ENCODE measurements around the gene ZFP62.
"Not testable (repeated sequence)": the region's sequence is repeated elsewhere in the genome, so short reads cannot be mapped to it uniquely, and the experiment has no call there.

DNA sequence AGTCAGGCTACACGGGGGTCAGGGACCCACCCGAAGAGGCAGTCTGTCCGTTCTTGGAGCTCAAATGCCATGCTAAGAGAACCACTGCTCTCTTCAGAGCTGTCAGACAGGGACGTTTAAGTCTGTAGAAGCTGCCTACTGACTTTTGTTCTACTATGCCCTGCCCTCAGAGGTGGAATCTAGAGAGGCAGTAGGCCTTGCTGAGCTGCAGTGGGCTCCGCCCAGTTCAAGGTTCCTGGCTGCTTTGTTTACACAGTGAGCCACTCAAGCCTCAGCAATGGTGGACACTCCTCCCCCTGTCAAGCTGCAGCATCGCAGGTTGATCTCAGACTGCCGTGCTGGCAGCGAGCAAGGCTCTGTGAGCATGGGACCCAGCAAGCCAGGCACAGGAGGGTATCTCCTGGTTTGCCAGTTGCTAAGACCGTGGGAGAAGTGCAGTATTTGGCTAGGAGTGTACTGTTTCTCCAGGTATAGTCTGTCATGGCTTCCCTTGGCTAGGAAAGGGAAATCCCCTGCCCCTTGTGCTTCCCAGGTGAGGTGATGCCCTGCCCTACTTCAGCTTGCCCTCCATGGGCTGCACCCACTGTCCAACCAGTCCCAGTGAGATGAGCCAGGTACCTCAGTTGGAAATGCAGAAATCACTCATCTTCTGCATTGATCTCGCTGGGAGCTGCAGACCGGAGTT, 24.9 kb upstream of the ZFP62 start:
- not testable (repeated sequence) for TF ChIP-seq POLR2AphosphoS5 (IDR thresholded peaks at IDR 0.05); CTCF (IDR thresholded peaks at IDR 0.05); EP300 (IDR thresholded peaks at IDR 0.05); POLR2A (IDR thresholded peaks at IDR 0.05; ENCODE audit: low read depth)
